ENCODE data around the gene RND3.

Gene RND3

GRCh38 chr2:150487537-150488429 lies at the start of gene RND3:
Gene RND3, minus strand, starts transcription at chr2:150487667. Its CDS starts 250 bp downstream, at chr2:150487417.
- DNase-seq (ENCODE audit: extremely low read depth in 1 of 2, low read depth in 1 of 2), result peak; percentile 20 to 29

GRCh38 chr2:150535176-150535575 lies 47.7 kb upstream of the RND3 start:
- no peak for DNase-seq (ENCODE audit: extremely low read depth in 1 of 2, low read depth in 1 of 2)

- no peak for DNase-seq (ENCODE audit: extremely low read depth in 1 of 2, low read depth in 1 of 2)
Measured at GRCh38 chr2:150532879-150533278, 45.4 kb upstream of the RND3 start.

GRCh38 chr2:150532020-150532419 lies 44.6 kb upstream of the RND3 start:
- DNase-seq (ENCODE audit: extremely low read depth in 1 of 2, low read depth in 1 of 2), result no peak

GRCh38 chr2:150531591-150531990 lies 44.1 kb upstream of the RND3 start:
- no peak for DNase-seq (ENCODE audit: extremely low read depth in 1 of 2, low read depth in 1 of 2)

GRCh38 chr2:150530168-150530567 lies 42.7 kb upstream of the RND3 start:
- DNase-seq (ENCODE audit: extremely low read depth in 1 of 2, low read depth in 1 of 2), result no peak

GRCh38 chr2:150528861-150529801 lies 41.7 kb upstream of the RND3 start:
- DNase-seq (ENCODE audit: extremely low read depth in 1 of 2, low read depth in 1 of 2), result no peak

- no peak for DNase-seq (ENCODE audit: extremely low read depth in 1 of 2, low read depth in 1 of 2)
Measured at GRCh38 chr2:150526827-150527226, 39.4 kb upstream of the RND3 start.

- no peak for DNase-seq (ENCODE audit: extremely low read depth in 1 of 2, low read depth in 1 of 2)
Measured at GRCh38 chr2:150526006-150526405, 38.5 kb upstream of the RND3 start.

- DNase-seq (ENCODE audit: extremely low read depth in 1 of 2, low read depth in 1 of 2), result no peak
Measured at GRCh38 chr2:150522269-150522668, 34.8 kb upstream of the RND3 start.

GRCh38 chr2:150520887-150521664 lies 33.6 kb upstream of the RND3 start:
- no peak for DNase-seq (ENCODE audit: extremely low read depth in 1 of 2, low read depth in 1 of 2)

GRCh38 chr2:150520033-150520432 lies 32.6 kb upstream of the RND3 start:
- no peak for DNase-seq (ENCODE audit: extremely low read depth in 1 of 2, low read depth in 1 of 2)

GRCh38 chr2:150517951-150518680 lies 30.6 kb upstream of the RND3 start:
- no peak for DNase-seq (ENCODE audit: extremely low read depth in 1 of 2, low read depth in 1 of 2)

GRCh38 chr2:150513647-150514046 lies 26.2 kb upstream of the RND3 start:
- no peak for DNase-seq (ENCODE audit: extremely low read depth in 1 of 2, low read depth in 1 of 2)

- DNase-seq (ENCODE audit: extremely low read depth in 1 of 2, low read depth in 1 of 2), result no peak
Measured at GRCh38 chr2:150508497-150509137, 21.1 kb upstream of the RND3 start.

GRCh38 chr2:150507071-150507470 lies 19.6 kb upstream of the RND3 start:
- no peak for DNase-seq (ENCODE audit: extremely low read depth in 1 of 2, low read depth in 1 of 2)

GRCh38 chr2:150505178-150505577 lies 17.7 kb upstream of the RND3 start:
- DNase-seq (ENCODE audit: extremely low read depth in 1 of 2, low read depth in 1 of 2), result no peak

GRCh38 chr2:150495993-150496627 lies 8.6 kb upstream of the RND3 start:
- DNase-seq (ENCODE audit: extremely low read depth in 1 of 2, low read depth in 1 of 2), result no peak

GRCh38 chr2:150495001-150495400 lies 7.5 kb upstream of the RND3 start:
- no peak for DNase-seq (ENCODE audit: extremely low read depth in 1 of 2, low read depth in 1 of 2)
